Stomach (tissue), 4 donors: Measurements from ENCODE around the gene TET2.

ENCODE experiments used
- CTCF ChIP-seq, 7 experiments: fragments of 450-650 bp in 4 of 7; fragments of 200-600 bp in 3 of 7; sonication (generic) in 3 of 7; IDR thresholded peaks; one replicate each; pipeline ENCODE4 v1.5.1; 2016 to 2019; ENCODE audit warnings: antibody characterized with exemption in 7 of 7, control low read depth in 2 of 7, mild to moderate bottlenecking in 1 of 7
- POLR2A ChIP-seq, 4 donors: fragments of 450-650 bp; IDR thresholded peaks; one replicate each; pipeline ENCODE4 v1.6.1; 2016; ENCODE audit warnings: antibody characterized with exemption in 4 of 4, control low read depth in 2 of 4, mild to moderate bottlenecking in 1 of 4, moderate library complexity in 1 of 4

- TF ChIP-seq CTCF (IDR thresholded peaks at IDR 0.05) (no peak), POLR2A (IDR thresholded peaks at IDR 0.05) (no peak)
These were observed 27.3 kb upstream of the TET2 start for GRCh38 chr4:105119356-105119755.
